Endothelial cell (in vitro differentiated cells): ENCODE results near the gene PALD1. TPM values are rescaled to one million over a fixed set of nuclear protein-coding genes. Genes with fewer than 3 reads are reported as not detected.

Experiments used
- DNase-seq: peaks from one replicate; pipeline ENCODE4 v3.0.0; 2021; ENCODE audit warnings: low spot score
- H3K27ac Mint-ChIP-seq: one replicate; pipeline ENCODE4 v1.8.0; 2021; ENCODE audit warnings: mixed read lengths, inconsistent platforms; ENCODE audit not compliant: unreplicated experiment
- H3K27me3 Mint-ChIP-seq: one replicate; pipeline ENCODE4 v1.8.0; 2021; ENCODE audit warnings: mild to moderate bottlenecking, moderate library complexity, mixed read lengths, inconsistent platforms; ENCODE audit not compliant: unreplicated experiment
- H3K36me3 Mint-ChIP-seq: one replicate; pipeline ENCODE4 v1.8.0; 2021; ENCODE audit warnings: mild to moderate bottlenecking, low read depth, mixed read lengths, inconsistent platforms; ENCODE audit not compliant: unreplicated experiment
- H3K4me1 Mint-ChIP-seq: one replicate; pipeline ENCODE4 v1.8.0; 2021; ENCODE audit warnings: mild to moderate bottlenecking, mixed read lengths, inconsistent platforms; ENCODE audit not compliant: unreplicated experiment
- H3K4me3 Mint-ChIP-seq: one replicate; pipeline ENCODE4 v1.8.0; 2021; ENCODE audit warnings: mild to moderate bottlenecking, mixed read lengths, inconsistent platforms; ENCODE audit not compliant: unreplicated experiment
- H3K9me3 Mint-ChIP-seq: one replicate; pipeline ENCODE4 v1.8.0; 2021; ENCODE audit warnings: mixed read lengths, inconsistent platforms; ENCODE audit not compliant: unreplicated experiment
- CTCF ChIP-seq: fragments of 200-600 bp; sonication (generic); IDR thresholded peaks from one replicate; pipeline ENCODE4 v1.5.0; 2021; ENCODE audit warnings: antibody characterized with exemption; ENCODE audit not compliant: unreplicated experiment
- total RNA-seq: library from RNA; stranded (reverse); fragmentation: NEBNext Ultra II Directional; extraction: Animal tissue kit (Norgen Biotek cat#: 25700); gene quantifications from one replicate; pipeline ENCODE4 v1.2.1, GENCODE V29; 2021; ENCODE audit not compliant: unreplicated experiment

PALD1 gene
- total RNA-seq, 1 donor from 2014 or later, result 166 TPM

- Mint-ChIP-seq H3K9me3 (no peaks in the 10 kb centered on the region), H3K36me3 (no peaks in the 10 kb centered on the region), H3K27me3 (peaks cover 4% of the 10 kb centered on the region), H3K27ac (no peak overlapping the region), H3K4me3 (no peak overlapping the region), H3K4me1 (peaks cover 31% of the 10 kb centered on the region)
- no peak for TF ChIP-seq CTCF
- peak; percentile 35 for DNase-seq
These were observed 106.5 kb downstream of the PALD1 start for GRCh38 chr10:70584909-70585544.

- Mint-ChIP-seq H3K4me3 (no peak overlapping the region), H3K9me3 (no peaks in the 10 kb centered on the region), H3K27ac (no peak overlapping the region), H3K27me3 (peaks cover 4% of the 10 kb centered on the region), H3K36me3 (no peaks in the 10 kb centered on the region), H3K4me1 (peaks cover 31% of the 10 kb centered on the region)
- DNase-seq, result no peak
- no peak for TF ChIP-seq CTCF
These were observed 107.1 kb downstream of the PALD1 start for GRCh38 chr10:70585578-70586169.

- H3K36me3 Mint-ChIP-seq, result no peaks in the 10 kb centered on the region
- H3K27ac Mint-ChIP-seq, result no peak overlapping the region
- TF ChIP-seq CTCF, result no peak
- no peak for DNase-seq
- H3K9me3 Mint-ChIP-seq, result no peaks in the 10 kb centered on the region
- peaks cover 4% of the 10 kb centered on the region for H3K27me3 Mint-ChIP-seq
- peaks cover 31% of the 10 kb centered on the region for H3K4me1 Mint-ChIP-seq
- H3K4me3 Mint-ChIP-seq, result no peak overlapping the region
These were observed 107.9 kb downstream of the PALD1 start for GRCh38 chr10:70586348-70586930.

- no peak for TF ChIP-seq CTCF
- H3K27ac Mint-ChIP-seq, result no peak overlapping the region
- peaks cover 5% of the 10 kb centered on the region for H3K27me3 Mint-ChIP-seq
- no peak for DNase-seq
- H3K4me3 Mint-ChIP-seq, result no peak overlapping the region
- H3K36me3 Mint-ChIP-seq, result no peaks in the 10 kb centered on the region
- peaks cover 31% of the 10 kb centered on the region for H3K4me1 Mint-ChIP-seq
- no peaks in the 10 kb centered on the region for H3K9me3 Mint-ChIP-seq
These were observed 108.6 kb downstream of the PALD1 start for GRCh38 chr10:70587045-70587658.

- H3K4me1 Mint-ChIP-seq, result peaks cover 31% of the 10 kb centered on the region
- H3K27ac Mint-ChIP-seq, result no peak overlapping the region
- peaks cover 8% of the 10 kb centered on the region for H3K27me3 Mint-ChIP-seq
- no peaks in the 10 kb centered on the region for H3K9me3 Mint-ChIP-seq
- H3K36me3 Mint-ChIP-seq, result no peaks in the 10 kb centered on the region
- no peak overlapping the region for H3K4me3 Mint-ChIP-seq
- no peak for DNase-seq
- no peak for TF ChIP-seq CTCF
These were observed 109.7 kb downstream of the PALD1 start for GRCh38 chr10:70588255-70588654.
